GM18517 (cell line): ENCODE results near the gene IRF7.
"Not testable (repeated sequence)": the region's sequence is repeated elsewhere in the genome, so short reads cannot be mapped to it uniquely, and the experiment has no call there.

Experiments
- ATAC-seq: cut with Tn5 transposase; IDR thresholded peaks from one replicate; pipeline ENCODE4 v1.9.1; 2021; ENCODE audit warnings: mild to moderate bottlenecking, moderate library complexity; ENCODE audit not compliant: unreplicated experiment

Gene IRF7

DNA sequence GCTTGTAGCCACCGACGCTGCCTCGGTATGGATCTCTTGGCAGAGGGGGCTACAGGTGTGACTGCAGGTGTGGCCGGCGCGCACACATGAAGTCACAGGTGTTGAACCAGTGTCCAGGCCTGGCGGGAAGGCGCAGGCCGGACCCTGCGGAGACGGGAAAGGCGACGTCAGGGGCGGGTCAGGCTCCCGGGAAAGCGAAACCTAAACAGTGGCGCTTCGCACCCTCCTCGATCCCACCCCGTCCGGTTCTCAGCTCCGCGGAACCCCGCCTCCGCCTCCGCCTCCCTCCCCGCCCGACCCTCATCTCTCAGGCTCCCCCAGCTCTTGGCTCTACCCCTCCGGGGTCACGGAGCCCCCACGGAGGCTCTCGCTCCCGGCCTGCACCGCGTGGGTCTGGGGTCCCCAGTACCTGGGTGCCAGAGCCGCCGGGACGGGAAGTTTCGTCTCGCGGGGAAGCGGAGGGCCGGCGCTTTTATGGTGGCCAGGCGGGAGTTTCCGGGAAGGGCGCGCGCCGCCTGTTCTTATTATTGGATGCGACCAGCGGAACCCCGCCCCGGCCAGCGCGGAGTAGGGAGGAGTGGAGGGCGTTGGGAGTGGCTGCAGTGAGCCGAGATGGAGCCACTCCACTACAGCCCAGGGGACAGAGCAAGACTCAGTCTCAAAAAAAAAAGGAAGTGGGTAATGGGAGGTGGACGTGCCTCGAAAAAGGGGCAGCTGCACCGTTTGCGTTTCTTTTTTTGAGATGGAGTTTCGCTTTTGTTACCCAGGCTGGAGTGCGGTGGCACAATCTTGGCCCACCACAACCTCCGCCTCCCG, at the start of gene IRF7:
IRF7 (minus strand) TSS at position 447 of the 816 bp plus-strand sequence. CDS start 586 bp downstream, outside the sequence.
- ATAC-seq, result peak; percentile 82

DNA sequence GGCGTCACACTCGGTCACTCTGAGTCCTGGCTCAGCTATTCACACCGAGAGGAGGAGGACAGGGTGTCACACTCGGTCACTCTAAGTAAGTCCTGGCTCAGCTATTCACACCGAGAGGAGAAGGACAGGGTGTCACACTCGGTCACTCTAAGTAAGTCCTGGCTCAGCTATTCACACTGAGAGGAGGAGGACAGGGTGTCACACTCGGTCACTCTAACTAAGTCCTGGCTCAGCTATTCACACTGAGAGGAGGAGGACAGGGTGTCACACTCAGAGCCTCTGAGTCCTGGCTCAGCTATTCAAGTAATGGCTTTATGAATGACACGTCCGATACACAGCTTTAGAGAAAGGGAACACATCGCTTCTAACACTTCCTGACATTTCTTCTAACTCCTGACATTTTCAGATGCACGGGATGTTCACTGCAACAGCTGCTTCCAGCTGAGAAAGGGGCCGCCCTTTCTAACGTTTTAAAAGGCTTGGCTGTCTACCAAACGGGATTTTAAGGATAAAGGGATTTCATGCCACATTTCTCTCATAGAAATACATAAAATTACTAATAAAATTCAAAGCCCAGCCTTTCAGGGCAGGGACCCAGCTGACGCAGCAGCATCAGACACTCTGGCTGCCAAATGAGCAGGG, 49.4 kb upstream of the IRF7 start:
- no peak for ATAC-seq

GRCh38 chr11:662689-663274, 47.0 kb upstream of the IRF7 start:
- ATAC-seq, result no peak

GRCh38 chr11:660681-661444, 45.1 kb upstream of the IRF7 start:
- no peak for ATAC-seq

- no peak for ATAC-seq
Observed at GRCh38 chr11:660281-660680, 44.5 kb upstream of the IRF7 start.

DNA sequence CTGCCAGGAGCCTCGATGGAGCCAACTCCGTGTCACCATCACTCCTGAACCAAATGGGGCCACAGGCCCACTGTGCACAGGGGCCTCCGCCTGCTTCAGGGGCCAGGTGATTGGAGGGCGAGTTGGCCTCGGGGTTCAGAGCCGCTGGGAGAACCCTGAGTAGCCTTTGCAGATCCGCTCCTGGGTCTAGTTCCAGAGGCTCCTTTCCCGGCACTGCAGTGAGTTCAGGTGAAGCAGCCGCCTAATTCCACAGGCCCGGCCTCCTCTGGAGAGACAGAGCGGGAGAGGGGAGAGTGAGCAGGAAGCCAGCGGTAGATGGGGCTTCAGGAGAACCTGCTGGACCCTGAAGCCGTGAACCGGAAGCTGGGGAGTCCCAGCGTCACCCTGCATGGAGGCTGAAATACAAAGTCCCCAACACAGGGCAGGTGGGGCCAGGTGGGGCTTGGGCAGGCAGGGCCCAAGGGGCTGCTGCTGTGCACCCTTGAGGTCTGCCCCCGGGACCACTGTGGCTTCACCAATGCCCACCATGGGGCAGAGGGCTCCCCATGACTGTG, 43.9 kb upstream of the IRF7 start:
- ATAC-seq, result no peak

- no peak for ATAC-seq
Observed at GRCh38 chr11:657691-658126, 42.0 kb upstream of the IRF7 start.

DNA sequence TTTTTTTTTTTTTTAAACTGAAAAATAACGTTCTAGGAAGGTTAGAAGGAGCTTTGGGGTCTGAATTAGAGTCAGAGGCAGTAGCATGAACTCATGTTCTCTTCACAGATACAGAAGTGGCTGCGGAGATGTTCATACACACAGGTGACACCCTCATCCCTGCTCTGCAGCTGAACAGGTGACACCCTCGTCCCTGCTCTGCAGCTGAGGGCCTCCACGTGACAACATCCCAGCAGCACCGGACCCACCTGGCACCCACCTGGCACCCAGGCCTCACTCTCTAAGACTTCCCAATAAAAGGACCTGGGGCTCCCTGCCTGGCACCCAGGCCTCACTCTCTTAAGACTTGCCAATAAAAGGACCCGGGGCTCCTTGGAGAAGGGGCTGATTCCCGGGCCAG, 41.1 kb upstream of the IRF7 start:
- no peak for ATAC-seq

- no peak for ATAC-seq
Observed at GRCh38 chr11:656426-656825, 40.7 kb upstream of the IRF7 start.

DNA sequence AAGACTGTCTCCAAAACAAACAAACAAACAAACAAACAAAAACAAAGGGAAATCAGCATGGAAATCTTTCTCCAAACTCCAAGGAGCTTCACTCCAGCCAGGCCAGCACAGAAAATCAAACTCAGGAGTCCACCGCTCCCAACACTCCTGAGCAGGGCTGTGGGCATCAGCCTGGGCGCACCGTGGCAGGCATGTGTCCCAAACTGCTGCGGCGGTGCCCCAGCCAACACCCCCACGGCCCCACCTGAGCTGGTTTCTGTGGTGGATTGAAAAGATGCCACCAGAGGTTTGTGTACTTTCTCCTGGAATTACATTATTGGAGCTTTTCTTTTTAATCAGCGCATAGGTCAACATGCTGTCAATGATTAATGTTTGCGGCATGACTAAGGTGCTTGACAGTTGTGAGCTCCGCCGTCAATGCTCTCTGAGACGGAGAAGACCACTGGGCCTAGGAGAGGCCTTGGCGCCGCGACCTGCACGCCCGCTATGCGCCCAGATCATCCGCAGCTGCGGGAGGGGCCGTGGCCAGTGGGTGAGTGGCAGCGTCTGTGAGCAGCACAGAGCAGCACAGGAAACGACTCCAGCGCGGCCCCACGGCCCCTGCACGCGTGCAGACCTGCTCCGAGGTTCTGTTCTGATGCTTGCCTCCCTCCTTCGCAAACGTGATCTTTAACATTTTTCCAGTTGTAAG, 39.4 kb upstream of the IRF7 start:
- no peak for ATAC-seq

DNA sequence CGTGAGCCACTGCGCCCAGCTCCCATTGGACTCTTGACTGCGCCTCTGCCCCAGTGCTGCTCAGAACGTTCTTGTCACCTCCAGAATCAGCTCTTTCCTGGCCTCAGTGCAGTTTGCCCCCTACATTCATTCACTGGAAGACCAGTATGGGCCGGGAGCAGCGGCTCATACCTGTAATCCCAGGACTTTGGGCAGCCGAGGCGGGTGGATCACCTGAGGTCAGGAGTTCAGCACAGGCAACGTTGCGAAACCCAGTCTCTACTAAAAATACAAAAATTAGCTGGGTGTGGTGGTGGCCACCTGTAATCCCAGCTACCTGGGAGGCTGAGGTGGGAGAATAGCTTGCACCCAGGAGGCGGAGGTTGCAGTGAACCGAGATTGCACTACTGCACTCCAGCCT, 38.7 kb upstream of the IRF7 start:
- not testable (repeated sequence) for ATAC-seq

- no peak for ATAC-seq
Observed at GRCh38 chr11:653837-654236, 38.1 kb upstream of the IRF7 start.

GRCh38 chr11:653136-653535, 37.4 kb upstream of the IRF7 start:
- not testable (repeated sequence) for ATAC-seq

DNA sequence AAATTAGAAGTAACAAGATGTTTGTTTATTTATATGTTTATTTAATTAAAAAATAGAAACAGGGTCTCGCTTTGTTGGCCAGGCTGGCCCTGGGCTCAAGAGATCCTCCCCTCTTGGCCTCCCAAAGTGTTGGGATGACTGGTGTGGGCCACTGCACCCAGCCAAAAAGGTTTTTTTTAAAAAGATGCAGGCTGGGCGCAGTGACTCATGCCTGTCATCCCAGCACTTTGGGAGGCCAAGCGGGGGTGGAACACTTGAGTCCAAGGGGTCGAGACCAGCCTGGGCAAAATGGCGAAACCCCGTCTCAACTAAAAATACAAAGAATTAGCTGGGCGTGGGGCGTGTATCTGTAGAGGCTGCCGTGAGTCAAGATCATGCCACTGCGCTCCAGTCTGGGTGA, 34.7 kb upstream of the IRF7 start:
- no peak for ATAC-seq

DNA sequence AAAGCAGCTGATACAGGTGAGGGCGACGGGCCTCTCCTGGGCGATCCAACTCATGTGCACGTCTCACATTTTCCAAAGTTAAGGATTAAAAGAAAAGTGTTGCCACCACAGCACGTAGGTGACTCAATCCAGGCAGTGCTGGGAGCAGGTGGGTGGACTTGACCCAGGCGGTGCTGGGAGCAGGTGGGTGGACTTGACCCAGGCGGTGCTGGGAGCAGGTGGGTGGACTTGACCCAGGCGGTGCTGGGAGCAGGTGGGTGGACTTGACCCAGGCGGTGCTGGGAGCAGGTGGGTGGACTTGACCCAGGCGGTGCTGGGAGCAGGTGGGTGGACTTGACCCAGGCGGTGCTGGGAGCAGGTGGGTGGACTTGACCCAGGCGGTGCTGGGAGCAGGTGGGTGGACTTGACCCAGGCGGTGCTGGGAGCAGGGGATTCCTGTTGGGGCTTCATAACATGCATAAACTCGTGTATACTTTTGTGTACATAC, 32.0 kb upstream of the IRF7 start:
- ATAC-seq, result not testable (repeated sequence)

DNA sequence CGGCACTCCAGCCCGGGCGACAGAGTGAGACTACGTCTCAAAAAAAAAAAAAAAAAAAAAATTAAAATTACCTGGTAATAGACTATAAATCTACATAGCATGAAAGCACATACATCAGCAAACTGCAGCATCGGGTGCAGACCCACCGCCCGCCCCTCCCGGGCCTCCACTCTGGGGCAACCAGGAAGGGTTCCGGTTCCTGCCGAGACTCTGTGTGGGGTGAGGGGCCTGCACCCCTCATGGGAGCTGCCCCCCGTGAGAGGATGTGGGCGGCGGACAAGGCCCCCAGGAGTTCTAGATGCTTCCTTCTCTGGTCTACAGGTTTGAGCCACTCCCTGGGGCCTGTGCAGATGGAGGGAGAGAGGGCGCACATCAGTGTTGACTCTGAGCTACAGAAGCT, 30.5 kb upstream of the IRF7 start:
- no peak for ATAC-seq

- ATAC-seq, result no peak
Observed at GRCh38 chr11:645536-645935, 29.8 kb upstream of the IRF7 start.

DNA sequence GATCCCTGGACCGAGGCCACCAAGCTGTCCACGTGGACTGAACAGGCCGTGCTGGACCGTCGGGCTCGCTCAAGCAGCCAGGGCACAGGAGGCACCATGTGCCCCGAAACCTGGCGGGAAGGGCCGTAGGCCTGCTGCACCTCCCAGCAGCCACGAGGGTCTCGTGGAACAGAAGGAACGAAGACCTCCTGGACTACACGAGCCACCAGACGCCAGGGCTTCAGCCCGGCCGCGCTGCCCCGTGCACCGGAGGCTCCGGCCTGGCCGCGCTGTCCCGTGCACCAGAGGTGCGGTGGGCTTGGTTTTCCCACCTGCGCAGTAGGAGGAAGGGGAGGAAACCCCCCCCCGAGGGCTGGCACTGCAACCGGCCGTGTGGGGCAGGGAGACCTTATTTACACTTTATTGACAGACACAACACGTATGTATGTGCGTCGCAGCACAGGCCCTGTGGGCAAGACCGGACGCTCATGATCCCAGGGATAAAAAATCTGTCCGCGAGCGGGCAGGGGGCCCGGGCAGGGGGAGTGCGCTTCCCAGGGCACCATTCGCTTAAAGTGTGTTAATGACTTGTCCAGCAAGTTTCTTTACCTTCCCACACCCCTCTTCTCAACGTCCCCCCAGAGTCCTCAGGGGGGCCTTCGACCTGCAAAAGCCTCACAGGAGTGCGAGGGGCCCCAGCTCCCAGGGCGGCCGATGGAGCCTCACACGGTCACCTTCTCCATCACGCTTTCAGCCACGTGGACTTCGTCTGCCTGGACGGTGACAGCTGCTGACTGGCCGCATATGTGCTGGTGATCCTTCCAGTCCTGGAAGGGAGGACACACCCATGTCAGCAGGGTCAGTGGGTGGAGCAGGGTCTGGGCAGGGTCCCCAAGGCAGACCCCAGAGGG, 28.3 kb upstream of the IRF7 start:
- no peak for ATAC-seq

DNA sequence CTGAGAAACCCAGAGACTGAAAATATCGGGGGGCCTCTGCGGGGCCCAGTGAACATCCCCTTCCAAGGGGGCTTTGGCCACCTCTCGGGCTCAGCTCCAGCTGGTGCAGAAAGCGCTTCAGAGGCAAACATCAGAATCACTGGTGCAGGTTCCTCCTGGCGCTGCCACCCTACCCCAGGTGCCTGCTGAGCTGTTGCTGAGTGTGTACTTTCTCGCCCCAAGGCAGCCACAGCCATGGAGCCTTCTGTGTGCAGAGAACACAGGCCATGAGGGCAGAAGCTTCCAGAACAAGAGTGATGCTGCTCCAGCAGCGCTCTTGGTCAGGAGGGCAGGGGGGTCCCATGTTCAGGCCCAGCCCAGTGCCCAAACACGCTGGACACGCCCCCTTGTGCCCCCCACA, 27.6 kb upstream of the IRF7 start:
- ATAC-seq, result no peak
